PC-9 (cell line): ENCODE measurements around the gene OXSR1.

Source experiments
- CTCF ChIP-seq: fragments of 200-600 bp; sonication (generic); conservative IDR thresholded peaks from 2 replicates; pipeline ENCODE4 v1.6.1; 2017; ENCODE audit warnings: mixed run types, antibody characterized with exemption, mild to moderate bottlenecking, moderate library complexity
- EZH2 ChIP-seq: fragments of 200-600 bp; sonication (generic); IDR thresholded peaks from 2 replicates; pipeline ENCODE4 v1.8.0; 2017; ENCODE audit warnings: antibody characterized with exemption, low read depth

GRCh38 chr3:38268087-38268486, 102.8 kb downstream of the OXSR1 start:
- TF ChIP-seq CTCF (no peak), EZH2 (no peak)
